Left renal pelvis (tissue), 4 donors: ENCODE measurements around the gene GPR3. TPM values are rescaled to one million over a fixed set of nuclear protein-coding genes. Genes with fewer than 3 reads are reported as not detected.
"Not testable (repeated sequence)": the region's sequence is repeated elsewhere in the genome, so short reads cannot be mapped to it uniquely, and the experiment has no call there.

Experiments
- DNase-seq, 4 donors: peaks; one replicate each; pipeline ENCODE4 v3.0.0-alpha.2; 2013; ENCODE audit warnings: low read depth in 4 of 4, low spot score in 3 of 4
- polyA plus RNA-seq, 4 donors: library from polyadenylated mRNA; unstranded; fragments of 120-200 nt; gene quantifications; one replicate each; pipeline ENCODE4 v1.2.1, GENCODE V29; 2013; ENCODE audit not compliant: insufficient read length in 4 of 4

The GPR3 gene
- polyA plus RNA-seq, 4 donors = 0.60 to 1.8 (median 0.99) TPM

DNA sequence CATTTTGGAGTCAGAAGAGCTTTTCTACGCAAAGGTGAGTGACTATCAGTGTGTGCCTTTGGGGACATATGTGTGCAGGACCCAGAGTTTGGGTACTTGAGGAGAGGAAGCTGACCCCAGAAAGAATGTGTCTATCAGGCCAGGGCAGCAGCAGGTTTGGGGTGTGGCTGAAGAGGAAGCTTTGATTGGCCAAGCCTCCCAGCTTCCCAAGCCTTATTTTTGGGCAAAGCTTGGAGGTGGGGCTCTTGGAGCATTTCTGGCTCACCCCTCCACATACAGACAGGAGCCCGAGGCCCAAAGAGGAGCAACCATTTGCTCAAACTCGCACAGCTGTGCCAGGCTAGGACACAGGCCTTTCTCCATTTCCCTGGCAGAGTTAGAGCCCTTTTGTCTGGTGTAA lies 4.7 kb downstream of the GPR3 start:
- no peak for DNase-seq

DNA sequence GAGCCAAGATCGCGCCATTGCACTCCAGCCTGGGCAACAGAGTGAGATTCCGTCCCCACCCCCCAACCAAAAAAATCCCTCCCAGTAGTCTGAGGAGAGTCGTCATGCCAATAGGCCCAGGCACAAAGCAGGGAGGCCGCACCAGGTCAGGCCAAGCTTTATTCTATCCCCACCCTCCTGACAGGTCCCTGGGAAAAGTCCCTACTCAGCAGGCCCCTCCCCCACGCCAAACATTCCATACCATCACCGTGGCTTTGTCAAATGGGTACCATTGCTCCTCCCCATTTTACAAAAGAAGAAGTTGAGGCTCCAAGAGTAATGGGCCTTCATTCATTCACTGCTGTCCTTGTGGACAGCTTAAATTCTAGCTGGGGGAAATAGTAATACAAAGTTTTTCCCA lies 5.3 kb downstream of the GPR3 start:
- DNase-seq = no peak

- no peak for DNase-seq
These were observed 6.2 kb downstream of the GPR3 start for GRCh38 chr1:27398405-27399149.

- DNase-seq = no peak
These were observed 7.0 kb downstream of the GPR3 start for GRCh38 chr1:27399251-27400025.

DNA sequence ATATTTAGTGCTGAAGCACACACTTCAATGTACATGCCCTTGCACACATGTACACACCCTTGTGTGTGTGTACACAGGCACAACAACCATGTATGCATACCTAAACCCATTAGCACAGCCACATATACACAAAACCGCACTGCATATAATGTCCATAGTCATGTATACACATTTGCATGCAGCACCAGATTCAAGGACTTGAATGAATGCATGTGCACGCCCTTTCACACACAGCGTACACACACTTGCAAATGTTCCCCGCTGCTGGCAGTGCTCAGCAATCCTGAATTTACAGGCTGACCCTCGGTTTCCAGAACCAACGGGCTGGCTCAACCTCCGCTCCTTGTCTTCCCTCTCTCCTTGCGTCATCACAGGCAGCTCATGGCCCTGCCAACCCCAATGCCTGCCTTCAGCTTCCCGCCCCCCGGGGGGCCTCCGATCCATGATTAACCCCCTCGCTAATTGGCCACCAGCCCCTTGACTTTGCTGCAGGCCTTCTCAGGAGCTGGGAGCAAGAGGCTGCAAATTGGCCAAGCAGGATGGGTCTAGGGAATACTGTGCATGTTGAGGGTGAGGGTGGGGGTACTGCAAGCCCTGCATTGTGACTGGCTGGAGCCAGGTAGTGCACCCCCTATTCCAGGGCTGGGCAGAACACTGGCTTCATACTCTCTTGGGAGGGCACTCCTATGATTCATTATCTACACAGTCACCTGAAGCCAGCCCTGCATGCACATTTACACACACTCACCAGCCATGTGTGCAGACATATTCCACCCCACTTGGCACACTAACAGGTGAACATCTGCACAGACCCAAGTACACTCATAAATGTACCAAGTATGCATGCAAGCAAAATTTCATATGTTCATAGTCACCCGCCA lies 7.9 kb downstream of the GPR3 start:
- DNase-seq = no peak

GRCh38 chr1:27400963-27401341 lies 8.5 kb downstream of the GPR3 start:
- DNase-seq = no peak

DNA sequence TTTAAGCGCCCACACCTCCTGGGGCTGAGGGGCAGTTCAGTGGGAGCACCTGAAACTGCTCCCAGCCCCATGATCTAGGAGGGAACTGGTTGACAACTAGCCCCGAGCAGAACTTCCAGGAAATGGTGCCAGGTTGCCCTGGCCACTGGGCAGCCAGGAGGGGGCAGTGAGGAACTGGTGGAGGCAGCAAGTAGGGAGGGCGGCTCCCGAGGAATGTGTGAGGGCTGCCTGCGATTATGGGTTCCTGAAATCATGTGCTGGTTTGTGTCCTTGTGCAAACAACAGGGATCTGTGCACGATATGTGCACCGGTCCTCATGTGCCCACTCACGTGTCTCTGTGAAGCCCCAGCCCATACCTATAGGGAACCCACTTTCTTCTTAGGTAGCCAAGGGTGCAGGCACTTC lies 9.9 kb downstream of the GPR3 start:
- no peak for DNase-seq

DNA sequence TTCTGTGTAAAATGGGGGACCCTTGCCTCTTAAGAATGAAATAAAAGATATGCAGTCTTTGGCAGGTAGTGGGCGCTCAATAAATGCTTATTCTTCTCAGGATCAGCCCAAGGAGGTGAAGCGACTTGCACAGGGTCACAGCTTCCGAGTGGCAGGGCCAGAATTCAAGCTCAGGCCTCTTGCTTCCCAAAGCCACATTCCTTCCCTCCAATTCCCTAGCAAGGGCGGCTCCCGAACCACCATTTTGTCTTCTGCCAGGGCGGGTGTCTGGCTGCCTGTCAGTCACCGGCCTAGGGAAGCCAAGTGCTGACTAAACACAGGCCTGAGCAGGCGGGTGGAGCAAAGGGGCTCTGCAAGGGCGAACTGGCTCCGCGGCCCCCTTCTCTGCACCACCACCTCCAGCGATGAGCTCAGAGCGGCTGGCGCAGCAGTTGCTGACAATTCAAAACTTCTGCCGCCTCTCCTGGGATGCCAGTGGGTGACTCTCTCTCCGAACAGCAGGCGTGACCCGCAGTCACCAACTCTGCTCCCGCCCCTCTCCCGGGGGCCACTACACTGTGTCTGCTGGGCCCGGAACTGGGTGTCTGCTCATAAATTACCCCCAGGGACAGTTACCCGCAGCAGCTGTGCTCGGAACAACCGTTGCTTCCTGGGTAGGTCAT lies 10.8 kb downstream of the GPR3 start:
- no peak for DNase-seq

DNA sequence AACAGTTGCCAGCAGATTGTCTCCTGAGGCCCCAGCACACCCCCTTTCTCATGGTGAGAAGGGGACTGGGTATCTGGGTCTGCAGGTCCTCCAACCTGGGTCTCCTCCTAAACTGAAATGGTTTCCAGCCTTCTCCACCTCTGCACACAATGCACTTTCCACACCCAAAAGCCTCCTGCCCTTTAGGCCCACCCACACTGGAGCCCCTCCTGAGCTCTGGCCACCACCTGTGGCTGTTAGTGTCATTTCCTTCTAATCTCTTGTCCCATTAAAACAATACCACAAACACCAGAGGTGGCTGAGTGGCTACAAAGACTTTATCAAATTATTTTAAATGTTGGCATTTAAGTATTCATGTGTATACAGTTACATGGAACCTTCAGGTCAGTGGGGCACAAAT lies 11.5 kb downstream of the GPR3 start:
- DNase-seq = no peak

DNA sequence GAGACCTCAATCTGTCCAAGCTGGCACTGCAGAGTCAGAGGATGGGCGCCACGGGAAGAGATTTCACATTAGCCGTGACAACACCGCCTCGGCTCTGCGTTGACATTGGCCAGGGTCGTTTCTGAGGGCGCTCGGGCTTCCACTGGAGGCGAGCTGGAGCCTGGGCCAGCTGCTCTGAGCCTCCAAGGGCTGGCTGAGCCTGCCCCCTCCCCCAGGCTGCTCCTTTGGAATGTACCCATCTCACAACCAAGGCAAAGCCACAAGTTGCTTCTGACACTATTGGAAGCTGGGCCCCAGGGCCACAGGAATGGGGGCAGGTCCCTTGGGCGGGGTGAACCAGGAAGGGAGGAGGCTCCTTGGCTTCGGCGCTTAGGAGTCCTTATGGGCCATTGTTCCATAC lies 12.7 kb downstream of the GPR3 start:
- DNase-seq = no peak

DNA sequence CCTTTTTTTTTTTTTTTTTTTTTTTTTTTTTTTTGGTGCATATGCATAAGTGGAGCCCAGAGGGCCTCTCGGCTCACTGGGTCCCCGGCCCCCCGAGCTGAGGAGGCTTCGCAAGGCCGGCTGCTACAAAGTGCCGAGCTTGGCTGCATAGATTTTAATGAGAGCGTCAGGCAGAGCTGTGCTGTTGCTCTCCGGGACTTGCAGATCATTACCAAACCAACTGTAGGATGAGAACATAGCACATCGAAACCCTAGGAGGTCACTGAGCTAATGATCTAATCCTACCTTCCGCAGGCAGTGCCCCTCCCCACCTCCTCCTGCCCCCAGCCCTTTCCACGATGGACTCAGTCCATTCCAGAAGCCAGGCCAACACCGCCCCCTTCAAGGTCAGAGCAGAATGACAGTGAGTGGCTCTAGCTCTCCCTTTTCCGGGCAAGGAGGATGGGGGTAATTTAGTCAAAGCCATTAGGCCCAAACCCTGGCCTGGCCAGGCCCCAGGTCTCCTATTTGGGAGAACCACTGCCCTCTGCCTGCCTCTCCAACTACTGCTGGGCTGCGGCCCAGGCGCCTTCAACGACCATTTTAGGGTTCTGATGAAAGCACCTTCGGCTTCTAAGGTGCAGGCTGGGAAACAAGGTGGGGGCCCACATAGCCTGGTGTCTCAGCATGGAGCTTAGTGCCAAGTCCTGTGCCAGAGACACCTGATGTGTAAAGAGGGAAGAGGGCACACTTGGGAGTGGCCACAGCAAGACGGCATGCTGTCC lies 13.4 kb downstream of the GPR3 start:
- not testable (repeated sequence) for DNase-seq

GRCh38 chr1:27406362-27406680 lies 13.9 kb downstream of the GPR3 start:
- DNase-seq = no peak

- not testable (repeated sequence) for DNase-seq
These were observed 14.4 kb downstream of the GPR3 start for GRCh38 chr1:27406791-27407190.

GRCh38 chr1:27408151-27408550 lies 15.7 kb downstream of the GPR3 start:
- DNase-seq = no peak

DNA sequence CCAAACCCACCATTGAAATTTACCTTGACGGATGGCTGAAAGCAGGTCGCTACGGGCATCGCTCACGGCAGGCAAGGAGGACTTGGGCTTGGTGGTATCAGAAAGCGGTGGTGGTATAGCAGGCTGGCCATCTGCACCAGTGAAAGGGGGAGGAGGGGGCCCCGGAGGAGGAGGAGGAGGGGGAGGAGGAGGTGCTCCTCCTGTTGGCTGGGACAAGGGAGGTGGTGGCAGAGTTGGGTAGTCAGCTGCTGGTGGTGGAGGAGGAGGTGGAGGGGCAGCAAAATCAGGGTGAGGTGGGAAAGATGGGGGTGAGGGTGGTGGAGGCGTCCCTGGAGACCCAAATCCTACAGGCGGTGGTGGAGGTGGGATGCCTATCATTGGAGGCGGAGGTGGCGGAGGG lies 17.2 kb downstream of the GPR3 start:
- DNase-seq = no peak

GRCh38 chr1:27410709-27411108 lies 18.3 kb downstream of the GPR3 start:
- no peak for DNase-seq

- DNase-seq = no peak
These were observed 20.1 kb downstream of the GPR3 start for GRCh38 chr1:27412502-27412901.

GRCh38 chr1:27413004-27413403 lies 20.6 kb downstream of the GPR3 start:
- DNase-seq = no peak

- no peak for DNase-seq
These were observed 21.7 kb downstream of the GPR3 start for GRCh38 chr1:27414091-27414490.
